ENCODE results near the gene SV2B. TPM values are rescaled to one million over a fixed set of nuclear protein-coding genes. Genes with fewer than 3 reads are reported as not detected.

SV2B gene
- total RNA-seq, 2 experiments from 2014 or later: not detected

DNA sequence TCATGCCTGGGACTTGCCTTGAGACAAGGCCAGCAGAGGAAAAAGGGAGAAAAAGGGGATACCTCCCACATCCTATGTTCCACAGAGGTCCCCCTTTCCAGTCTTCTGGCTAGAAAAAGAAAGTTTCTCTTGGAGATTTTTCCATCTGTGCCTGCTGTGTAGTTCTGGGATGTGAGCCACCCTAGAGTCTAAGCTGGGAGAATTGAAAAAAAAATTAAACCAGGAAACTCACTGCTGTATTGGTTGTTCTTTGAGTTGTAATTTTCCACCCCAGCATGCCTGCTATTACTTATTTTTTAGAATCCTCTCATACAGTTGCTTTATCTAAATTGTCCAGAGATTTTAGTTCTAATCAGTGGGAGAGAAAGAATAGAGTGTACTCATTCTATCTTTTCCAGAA lies 68.4 kb downstream of the SV2B start:
- H3K27ac ChIP-seq (ENCODE audit: low read depth in 1 of 2, low read length in 2 of 2): no peak overlapping the region
- peaks cover 14 to 21% of the 10 kb centered on the region in 2 experiments for H3K9me3 ChIP-seq (ENCODE audit: control insufficient read depth in 1 of 2, insufficient read depth in 1 of 2, low read length in 2 of 2)
- H3K27me3 ChIP-seq (ENCODE audit: control insufficient read depth in 1 of 2, insufficient read depth in 2 of 2, low read length in 2 of 2): peaks cover 2 to 13% of the 10 kb centered on the region in 2 experiments
- CTCF ChIA-PET: no interaction called here
- DNase-seq (no peak), ATAC-seq (ENCODE audit: poor library complexity) (no peak)
- no peaks in the 10 kb centered on the region for H3K4me1 ChIP-seq (ENCODE audit: insufficient read depth, low read length)
- Mint-ChIP-seq H3K36me3 (ENCODE audit: low read depth) (peaks cover 11% of the 10 kb centered on the region), H3K27me3 (peaks cover 42% of the 10 kb centered on the region), H3K9me3 (peaks cover 14% of the 10 kb centered on the region), H3K4me3 (no peak overlapping the region), H3K27ac (no peak overlapping the region), H3K4me1 (ENCODE audit: low read depth) (no peaks in the 10 kb centered on the region)
- no peaks in the 10 kb centered on the region for H3K36me3 ChIP-seq (ENCODE audit: insufficient read depth, low read length)
- no peak overlapping the region for H3K4me3 ChIP-seq (ENCODE audit: low read length)
- POLR2A ChIA-PET: no interaction called here
- intact Hi-C loops (cut with DNase I, micrococcal nuclease): no loop called here
- TF ChIP-seq, protein P1, sequence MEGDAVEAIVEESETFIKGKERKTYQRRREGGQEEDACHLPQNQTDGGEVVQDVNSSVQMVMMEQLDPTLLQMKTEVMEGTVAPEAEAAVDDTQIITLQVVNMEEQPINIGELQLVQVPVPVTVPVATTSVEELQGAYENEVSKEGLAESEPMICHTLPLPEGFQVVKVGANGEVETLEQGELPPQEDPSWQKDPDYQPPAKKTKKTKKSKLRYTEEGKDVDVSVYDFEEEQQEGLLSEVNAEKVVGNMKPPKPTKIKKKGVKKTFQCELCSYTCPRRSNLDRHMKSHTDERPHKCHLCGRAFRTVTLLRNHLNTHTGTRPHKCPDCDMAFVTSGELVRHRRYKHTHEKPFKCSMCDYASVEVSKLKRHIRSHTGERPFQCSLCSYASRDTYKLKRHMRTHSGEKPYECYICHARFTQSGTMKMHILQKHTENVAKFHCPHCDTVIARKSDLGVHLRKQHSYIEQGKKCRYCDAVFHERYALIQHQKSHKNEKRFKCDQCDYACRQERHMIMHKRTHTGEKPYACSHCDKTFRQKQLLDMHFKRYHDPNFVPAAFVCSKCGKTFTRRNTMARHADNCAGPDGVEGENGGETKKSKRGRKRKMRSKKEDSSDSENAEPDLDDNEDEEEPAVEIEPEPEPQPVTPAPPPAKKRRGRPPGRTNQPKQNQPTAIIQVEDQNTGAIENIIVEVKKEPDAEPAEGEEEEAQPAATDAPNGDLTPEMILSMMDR (IDR thresholded peaks at IDR 0.05): no peak

DNA sequence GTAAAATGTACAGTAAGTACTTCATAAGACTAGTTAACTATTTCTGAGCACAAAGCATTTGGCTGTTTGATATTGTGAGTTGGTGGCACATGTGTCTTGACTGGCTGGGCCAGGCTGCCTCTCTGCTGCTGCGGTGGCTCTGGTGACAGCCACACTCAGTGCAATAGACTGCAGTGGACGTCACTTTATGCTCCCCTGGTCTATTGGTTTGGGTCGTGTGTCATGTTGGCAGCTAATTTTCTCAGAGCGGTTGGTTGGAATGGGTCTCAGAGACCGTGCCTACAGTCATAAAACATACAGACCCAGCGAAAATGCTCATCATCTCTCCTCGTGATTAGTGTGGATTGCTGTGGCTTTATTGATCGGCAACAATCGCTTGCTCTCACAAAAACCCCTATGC lies 71.3 kb downstream of the SV2B start:
- Histone ChIP-seq H3K4me1 (ENCODE audit: insufficient read depth, low read length) (no peaks in the 10 kb centered on the region), H3K36me3 (ENCODE audit: insufficient read depth, low read length) (no peaks in the 10 kb centered on the region), H3K9me3 (ENCODE audit: control insufficient read depth in 1 of 2, insufficient read depth in 1 of 2, low read length in 2 of 2) (peaks cover 11 to 12% of the 10 kb centered on the region in 2 experiments), H3K27me3 (ENCODE audit: control insufficient read depth in 1 of 2, insufficient read depth in 2 of 2, low read length in 2 of 2) (peaks cover 2 to 13% of the 10 kb centered on the region in 2 experiments), H3K4me3 (ENCODE audit: low read length) (no peak overlapping the region), H3K27ac (ENCODE audit: low read depth in 1 of 2, low read length in 2 of 2) (no peak overlapping the region)
- DNase-seq: no peak
- Mint-ChIP-seq H3K9me3 (peaks cover 3% of the 10 kb centered on the region), H3K27me3 (peaks cover 49% of the 10 kb centered on the region), H3K4me3 (no peak overlapping the region), H3K27ac (no peak overlapping the region), H3K4me1 (ENCODE audit: low read depth) (no peaks in the 10 kb centered on the region), H3K36me3 (ENCODE audit: low read depth) (peaks cover 4% of the 10 kb centered on the region)
- ChIA-PET POLR2A (no interaction called here), CTCF (no interaction called here)
- no peak for ATAC-seq (ENCODE audit: poor library complexity)
- TF ChIP-seq, protein P1 (IDR thresholded peaks at IDR 0.05): no peak
- intact Hi-C loops (cut with DNase I, micrococcal nuclease): no loop called here

DNA sequence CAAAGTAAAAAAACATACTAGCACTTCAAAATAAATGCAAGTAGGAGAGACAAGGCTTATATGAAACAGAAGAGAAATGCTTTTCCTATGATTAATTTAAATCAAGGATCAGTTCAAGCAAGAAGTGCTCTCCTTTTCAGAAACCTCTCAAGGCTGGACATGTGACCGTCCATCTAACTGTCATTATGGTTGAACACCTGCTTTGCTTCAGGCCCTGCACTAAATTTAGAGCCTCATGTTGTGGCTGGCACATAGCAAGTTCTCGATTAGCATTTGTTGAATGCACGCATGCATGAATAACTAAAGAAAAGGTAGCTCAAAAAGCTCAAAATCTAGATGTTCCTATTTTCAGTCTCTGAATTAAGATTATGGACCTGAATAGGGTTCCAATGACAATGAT lies 82.0 kb downstream of the SV2B start:
- Histone ChIP-seq H3K4me3 (ENCODE audit: low read length) (no peak overlapping the region), H3K36me3 (ENCODE audit: insufficient read depth, low read length) (no peaks in the 10 kb centered on the region), H3K9me3 (ENCODE audit: control insufficient read depth in 1 of 2, insufficient read depth in 1 of 2, low read length in 2 of 2) (no peaks in the 10 kb centered on the region), H3K27me3 (ENCODE audit: control insufficient read depth in 1 of 2, insufficient read depth in 2 of 2, low read length in 2 of 2) (peaks cover 9 to 27% of the 10 kb centered on the region in 2 experiments), H3K4me1 (ENCODE audit: insufficient read depth, low read length) (no peaks in the 10 kb centered on the region), H3K27ac (ENCODE audit: low read depth in 1 of 2, low read length in 2 of 2) (no peak overlapping the region)
- peaks cover 56% of the 10 kb centered on the region for H3K27me3 Mint-ChIP-seq
- no peak for ATAC-seq (ENCODE audit: poor library complexity)
- intact Hi-C loops (cut with DNase I, micrococcal nuclease): no loop called here
- no peaks in the 10 kb centered on the region for H3K4me1 Mint-ChIP-seq (ENCODE audit: low read depth)
- TF ChIP-seq, protein P1 (IDR thresholded peaks at IDR 0.05): no peak
- no peaks in the 10 kb centered on the region for H3K36me3 Mint-ChIP-seq (ENCODE audit: low read depth)
- H3K4me3 Mint-ChIP-seq: no peak overlapping the region
- H3K27ac Mint-ChIP-seq: no peak overlapping the region
- no peak for DNase-seq
- no peaks in the 10 kb centered on the region for H3K9me3 Mint-ChIP-seq
- POLR2A ChIA-PET: no interaction called here
- CTCF ChIA-PET: no interaction called here

Measured in CD4-positive, alpha-beta T cell (primary cell).